MM.1S (cell line): ENCODE data around the gene PRKCE.

Experiments
- DNase-seq: peaks from one replicate; pipeline ENCODE4 v3.0.0-alpha.2; 2015
- H2AFZ ChIP-seq: fragments of 300-600 bp; sonication (generic); 2 replicates; pipeline ENCODE4 v1.6.0; 2016; ENCODE audit warnings: antibody characterized with exemption, low read length
- H3F3A ChIP-seq: fragments of 300-600 bp; sonication (generic); 2 replicates; pipeline ENCODE4 v1.6.1; 2016; ENCODE audit warnings: mild to moderate bottlenecking, antibody characterized with exemption, low read length, moderate library complexity, mixed read lengths; ENCODE audit not compliant: insufficient read depth
- H3K27ac ChIP-seq: fragments of 300-600 bp; sonication (generic); 2 replicates; pipeline ENCODE4 v1.5.1; 2016; ENCODE audit warnings: mild to moderate bottlenecking, low read length
- H3K27me3 ChIP-seq: fragments of 300-600 bp; sonication (generic); replicated peaks from 2 replicates; pipeline ENCODE4 v1.6.0; 2016; ENCODE audit warnings: low read length; ENCODE audit not compliant: insufficient read depth
- H3K36me3 ChIP-seq: fragments of 300-600 bp; sonication (generic); replicated peaks from 2 replicates; pipeline ENCODE4 v1.6.1; 2016; ENCODE audit warnings: mild to moderate bottlenecking, low read length, mixed read lengths; ENCODE audit not compliant: insufficient read depth
- H3K4me1 ChIP-seq: fragments of 300-600 bp; sonication (generic); 2 replicates; pipeline ENCODE4 v1.6.1; 2016; ENCODE audit warnings: low read length, mixed read lengths
- H3K4me2 ChIP-seq: fragments of 300-600 bp; sonication (generic); 2 replicates; pipeline ENCODE4 v1.6.0; 2016; ENCODE audit warnings: low read depth, low read length
- H3K4me3 ChIP-seq: fragments of 300-600 bp; sonication (generic); 2 replicates; pipeline ENCODE4 v1.5.1; 2016; ENCODE audit warnings: low read length, mixed read lengths
- H3K79me2 ChIP-seq: fragments of 300-600 bp; sonication (generic); 2 replicates; pipeline ENCODE4 v1.6.1; 2016; ENCODE audit warnings: mixed run types, low read length, mixed read lengths
- H3K9ac ChIP-seq: fragments of 300-600 bp; sonication (generic); 2 replicates; pipeline ENCODE4 v1.6.1; 2016; ENCODE audit warnings: low read length, mixed read lengths
- H3K9me2 ChIP-seq: fragments of 300-600 bp; sonication (generic); replicated peaks from 2 replicates; pipeline ENCODE4 v1.6.1; 2016; ENCODE audit warnings: mild to moderate bottlenecking, low read length, mixed read lengths; ENCODE audit not compliant: insufficient read depth
- H3K9me3 ChIP-seq: fragments of 300-600 bp; sonication (generic); replicated peaks from 2 replicates; pipeline ENCODE4 v1.6.1; 2016; ENCODE audit warnings: mild to moderate bottlenecking, low read length, mixed read lengths; ENCODE audit not compliant: insufficient read depth
- H4K20me1 ChIP-seq: fragments of 300-600 bp; sonication (generic); 2 replicates; pipeline ENCODE4 v1.6.1; 2016; ENCODE audit warnings: mild to moderate bottlenecking, low read length, moderate library complexity, mixed read lengths; ENCODE audit not compliant: insufficient read depth
- CTCF ChIP-seq: fragments of 300-600 bp; sonication (generic); IDR thresholded peaks from 2 replicates; pipeline ENCODE4 v1.5.1; 2016; ENCODE audit warnings: antibody characterized with exemption, low read length, mixed read lengths
- EZH2 ChIP-seq: fragments of 300-600 bp; sonication (generic); optimal IDR thresholded peaks from 2 replicates; pipeline ENCODE3; 2017; ENCODE audit warnings: low read depth, mild to moderate bottlenecking, antibody characterized with exemption, low read length, mixed read lengths
- EZH2phosphoT487 ChIP-seq: fragments of 300-600 bp; sonication (generic); IDR thresholded peaks from 2 replicates; pipeline ENCODE4 v1.6.1; 2018; ENCODE audit warnings: antibody characterized with exemption, low read length

Gene PRKCE

DNA sequence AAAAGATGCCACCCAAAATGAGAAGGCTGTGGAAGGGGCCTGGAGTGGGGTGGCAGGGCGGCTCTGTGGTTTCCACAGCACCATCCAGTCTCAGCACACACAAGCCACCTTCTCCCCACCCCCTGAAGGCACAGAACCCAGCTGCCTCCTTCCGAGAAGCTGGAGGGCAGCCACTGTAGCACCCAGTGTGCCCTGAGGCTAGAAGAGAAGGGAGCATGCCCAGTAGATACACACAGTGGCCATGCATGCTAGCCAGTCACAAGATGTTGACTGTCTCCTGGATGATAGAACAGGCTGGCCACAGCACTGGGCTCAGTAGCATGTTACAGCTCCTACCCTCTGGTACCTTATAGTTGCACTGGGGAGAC, 496.9 kb downstream of the PRKCE start:
- Histone ChIP-seq H4K20me1 (no peaks in the 10 kb centered on the region), H3K4me2 (no peak overlapping the region), H3K4me3 (no peak overlapping the region), H3K79me2 (no peaks in the 10 kb centered on the region), H2AFZ (no peak overlapping the region), H3K27me3 (no peaks in the 10 kb centered on the region), H3K4me1 (no peaks in the 10 kb centered on the region), H3F3A (no peaks in the 10 kb centered on the region), H3K9me2 (no peaks in the 10 kb centered on the region), H3K27ac (no peak overlapping the region), H3K9ac (no peak overlapping the region), H3K9me3 (no peaks in the 10 kb centered on the region), H3K36me3 (no peaks in the 10 kb centered on the region)
- DNase-seq: no peak
- no peak for TF ChIP-seq EZH2phosphoT487
- no peak for TF ChIP-seq EZH2
- no peak for TF ChIP-seq CTCF

DNA sequence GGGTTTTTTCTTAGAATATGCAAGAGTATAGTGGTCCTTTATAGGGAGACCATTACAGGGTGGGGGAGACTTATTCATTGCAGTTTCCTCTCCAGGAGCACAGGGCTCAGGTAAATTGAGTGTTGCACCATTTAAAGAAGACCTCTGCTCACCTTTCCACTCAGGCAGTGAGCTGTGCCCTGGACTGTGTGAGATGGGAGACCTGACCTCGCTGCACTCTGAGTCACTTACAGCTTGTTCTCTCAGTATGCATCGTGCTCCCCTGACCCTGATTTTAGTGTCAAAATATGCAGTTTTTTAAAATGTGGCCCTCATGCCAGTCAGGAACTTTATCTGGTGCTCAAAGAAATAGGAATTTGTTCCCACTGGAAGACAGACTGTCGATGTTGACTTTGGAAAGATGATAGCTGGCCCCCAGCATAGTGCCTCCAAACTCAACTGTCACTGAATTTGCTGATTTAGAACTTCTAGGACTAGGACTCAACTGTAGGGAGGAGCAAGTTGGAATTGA, 499.0 kb downstream of the PRKCE start:
- DNase-seq: no peak
- no peaks in the 10 kb centered on the region for H3K79me2 ChIP-seq
- H3K9me2 ChIP-seq: no peaks in the 10 kb centered on the region
- no peak overlapping the region for H2AFZ ChIP-seq
- H3K4me1 ChIP-seq: no peaks in the 10 kb centered on the region
- no peak overlapping the region for H3K27ac ChIP-seq
- no peak overlapping the region for H3K9ac ChIP-seq
- no peaks in the 10 kb centered on the region for H4K20me1 ChIP-seq
- H3F3A ChIP-seq: no peaks in the 10 kb centered on the region
- no peak overlapping the region for H3K4me2 ChIP-seq
- TF ChIP-seq EZH2 (no peak), CTCF (no peak), EZH2phosphoT487 (no peak)
- no peak overlapping the region for H3K4me3 ChIP-seq
- H3K27me3 ChIP-seq: no peaks in the 10 kb centered on the region
- no peaks in the 10 kb centered on the region for H3K9me3 ChIP-seq
- no peaks in the 10 kb centered on the region for H3K36me3 ChIP-seq

DNA sequence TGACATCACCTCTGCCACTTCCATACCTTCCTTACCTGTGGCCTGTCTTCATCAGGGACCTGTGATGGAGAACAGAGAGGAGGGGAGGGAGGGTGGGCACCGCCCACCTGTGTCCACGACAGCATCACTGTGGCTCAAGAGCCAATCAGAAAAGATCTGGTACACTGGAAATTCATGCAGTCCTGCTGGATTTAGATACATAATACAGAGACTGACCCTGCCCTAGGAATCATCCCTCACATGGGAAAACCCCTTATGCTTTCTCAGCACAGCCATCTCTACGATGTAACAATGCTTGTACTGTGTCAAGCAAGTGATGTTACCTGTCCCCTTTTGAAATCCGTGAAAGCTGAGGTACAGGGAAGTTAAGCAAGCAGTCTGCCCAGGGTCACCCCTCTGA, 500.1 kb downstream of the PRKCE start:
- Histone ChIP-seq H3K4me1 (no peaks in the 10 kb centered on the region), H3K9me3 (no peaks in the 10 kb centered on the region), H3K9ac (no peak overlapping the region), H3K27me3 (no peaks in the 10 kb centered on the region), H3K27ac (no peak overlapping the region), H4K20me1 (no peaks in the 10 kb centered on the region), H3K36me3 (no peaks in the 10 kb centered on the region), H3K79me2 (no peaks in the 10 kb centered on the region), H3K9me2 (no peaks in the 10 kb centered on the region), H3K4me3 (no peak overlapping the region), H2AFZ (no peak overlapping the region), H3F3A (no peaks in the 10 kb centered on the region), H3K4me2 (no peak overlapping the region)
- TF ChIP-seq CTCF (no peak), EZH2phosphoT487 (no peak), EZH2 (no peak)
- DNase-seq: no peak
